Measurements from ENCODE around the gene KLLN.
"Not testable (repeated sequence)": the region's sequence is repeated elsewhere in the genome, so short reads cannot be mapped to it uniquely, and the experiment has no call there.

Gene KLLN

DNA sequence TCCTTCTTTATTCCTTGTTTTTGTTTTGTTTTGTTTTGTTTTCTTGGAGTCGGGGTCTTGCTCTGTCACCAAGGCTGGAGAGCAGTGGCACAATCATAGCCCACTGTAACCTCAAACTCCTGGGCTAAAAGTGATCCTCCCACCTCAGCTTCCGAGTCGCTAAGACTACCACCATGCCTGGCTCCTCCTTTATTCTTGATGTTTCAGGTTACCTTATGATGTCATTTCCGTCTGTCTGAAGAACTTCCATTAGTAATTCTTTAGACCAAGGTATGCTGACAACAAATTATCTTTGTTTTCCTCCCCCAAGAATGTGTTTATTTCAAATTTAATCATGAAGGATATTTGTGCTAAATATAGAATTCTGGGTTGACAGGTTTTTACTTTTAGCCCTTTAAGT is 27.2 kb downstream of the KLLN start:
- Histone ChIP-seq H4K20me1 (ENCODE audit: insufficient read depth, low read length) (no peaks in the 10 kb centered on the region), H3K9me3 (ENCODE audit: low read length) (0 out of 2 replicates have a peak, but pooled peaks cover 3% of the 10 kb centered on the region), H3K36me3 (ENCODE audit: insufficient read depth, low read length) (peaks cover 33% of the 10 kb centered on the region), H3K4me1 (ENCODE audit: insufficient read depth, low read length, severe bottlenecking) (peaks cover 5% of the 10 kb centered on the region), H3K9me2 (ENCODE audit: low read depth, low read length) (no peaks in the 10 kb centered on the region; the same call in 1 of the 2 replicates), H3K4me2 (ENCODE audit: low read length) (no peak overlapping the region), H2AFZ (ENCODE audit: low read length) (no peak overlapping the region), H3K79me2 (ENCODE audit: insufficient read depth, low read length) (no peaks in the 10 kb centered on the region), H3K27me3 (ENCODE audit: insufficient read depth, low read length) (no peaks in the 10 kb centered on the region), H3F3A (ENCODE audit: insufficient read depth, low read length) (no peaks in the 10 kb centered on the region), H3K9ac (ENCODE audit: low read length) (no peak overlapping the region), H3K4me3 (ENCODE audit: low read depth, low read length, poor library complexity, severe bottlenecking) (no peak overlapping the region), H3K27ac (ENCODE audit: low read depth, low read length, poor library complexity, severe bottlenecking) (no peak overlapping the region)
- no peak for TF ChIP-seq EZH2 (IDR thresholded peaks at IDR 0.05; ENCODE audit: borderline replicate concordance, low read length)
- TF ChIP-seq, protein P1, sequence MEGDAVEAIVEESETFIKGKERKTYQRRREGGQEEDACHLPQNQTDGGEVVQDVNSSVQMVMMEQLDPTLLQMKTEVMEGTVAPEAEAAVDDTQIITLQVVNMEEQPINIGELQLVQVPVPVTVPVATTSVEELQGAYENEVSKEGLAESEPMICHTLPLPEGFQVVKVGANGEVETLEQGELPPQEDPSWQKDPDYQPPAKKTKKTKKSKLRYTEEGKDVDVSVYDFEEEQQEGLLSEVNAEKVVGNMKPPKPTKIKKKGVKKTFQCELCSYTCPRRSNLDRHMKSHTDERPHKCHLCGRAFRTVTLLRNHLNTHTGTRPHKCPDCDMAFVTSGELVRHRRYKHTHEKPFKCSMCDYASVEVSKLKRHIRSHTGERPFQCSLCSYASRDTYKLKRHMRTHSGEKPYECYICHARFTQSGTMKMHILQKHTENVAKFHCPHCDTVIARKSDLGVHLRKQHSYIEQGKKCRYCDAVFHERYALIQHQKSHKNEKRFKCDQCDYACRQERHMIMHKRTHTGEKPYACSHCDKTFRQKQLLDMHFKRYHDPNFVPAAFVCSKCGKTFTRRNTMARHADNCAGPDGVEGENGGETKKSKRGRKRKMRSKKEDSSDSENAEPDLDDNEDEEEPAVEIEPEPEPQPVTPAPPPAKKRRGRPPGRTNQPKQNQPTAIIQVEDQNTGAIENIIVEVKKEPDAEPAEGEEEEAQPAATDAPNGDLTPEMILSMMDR (IDR thresholded peaks at IDR 0.05; ENCODE audit: low read length) = no peak

DNA sequence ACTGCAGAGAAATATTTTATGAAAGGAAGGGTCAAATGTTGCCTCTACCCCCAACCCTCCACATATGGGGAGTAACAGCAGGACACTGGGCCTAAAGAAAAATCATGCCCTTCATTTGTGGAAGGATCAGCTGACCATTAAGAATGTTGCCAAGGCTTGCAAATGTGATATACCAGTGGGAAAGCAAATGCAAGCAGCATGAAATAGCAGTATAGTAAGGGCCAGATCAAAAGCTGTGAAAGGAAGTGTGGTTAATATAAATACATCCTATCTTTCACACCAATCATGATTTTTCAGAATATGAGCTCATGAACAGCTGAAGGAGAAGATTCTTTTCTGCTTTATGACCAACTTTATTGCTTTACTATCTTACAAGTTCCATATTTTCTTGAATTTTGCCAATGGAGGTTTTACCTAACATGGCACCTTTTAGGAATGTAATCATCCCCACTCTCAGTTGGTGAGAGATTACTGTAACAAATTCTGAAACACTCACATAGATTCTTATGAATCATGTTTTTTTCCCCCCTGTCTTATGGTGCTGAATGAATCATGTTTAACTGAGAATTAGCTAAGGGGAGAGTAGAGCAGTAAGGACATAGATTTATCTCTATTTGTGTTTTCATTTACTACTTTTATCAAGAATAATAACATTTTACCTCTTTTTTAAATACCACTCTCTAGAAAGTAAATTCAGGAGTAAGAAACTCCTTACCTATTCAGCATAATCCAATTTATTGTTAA is 33.2 kb downstream of the KLLN start:
- Histone ChIP-seq H3K27ac (ENCODE audit: low read depth, low read length, poor library complexity, severe bottlenecking) (no peak overlapping the region), H3K4me3 (ENCODE audit: low read depth, low read length, poor library complexity, severe bottlenecking) (no peak overlapping the region), H2AFZ (ENCODE audit: low read length) (no peak overlapping the region), H3K4me2 (ENCODE audit: low read length) (no peak overlapping the region), H3K79me2 (ENCODE audit: insufficient read depth, low read length) (no peaks in the 10 kb centered on the region), H3K4me1 (ENCODE audit: insufficient read depth, low read length, severe bottlenecking) (no peaks in the 10 kb centered on the region), H4K20me1 (ENCODE audit: insufficient read depth, low read length) (no peaks in the 10 kb centered on the region), H3K36me3 (ENCODE audit: insufficient read depth, low read length) (peaks cover 5% of the 10 kb centered on the region; the same call in 1 of the 2 replicates), H3K27me3 (ENCODE audit: insufficient read depth, low read length) (no peaks in the 10 kb centered on the region), H3F3A (ENCODE audit: insufficient read depth, low read length) (no peaks in the 10 kb centered on the region), H3K9ac (ENCODE audit: low read length) (no peak overlapping the region), H3K9me3 (ENCODE audit: low read length) (no peaks in the 10 kb centered on the region), H3K9me2 (ENCODE audit: low read depth, low read length) (no peaks in the 10 kb centered on the region)
- TF ChIP-seq, protein P1 (IDR thresholded peaks at IDR 0.05; ENCODE audit: low read length) = no peak
- TF ChIP-seq EZH2 (IDR thresholded peaks at IDR 0.05; ENCODE audit: borderline replicate concordance, low read length) = no peak

- not testable (repeated sequence) for H2AFZ ChIP-seq (ENCODE audit: low read length); H3K9me2 ChIP-seq (ENCODE audit: low read depth, low read length); H3K27ac ChIP-seq (ENCODE audit: low read depth, low read length, poor library complexity, severe bottlenecking); H3K9ac ChIP-seq (ENCODE audit: low read length); H3K4me1 ChIP-seq (ENCODE audit: insufficient read depth, low read length, severe bottlenecking); H3K4me3 ChIP-seq (ENCODE audit: low read depth, low read length, poor library complexity, severe bottlenecking); H3K9me3 ChIP-seq (ENCODE audit: low read length); H3K79me2 ChIP-seq (ENCODE audit: insufficient read depth, low read length); H3K36me3 ChIP-seq (ENCODE audit: insufficient read depth, low read length); H4K20me1 ChIP-seq (ENCODE audit: insufficient read depth, low read length); H3K4me2 ChIP-seq (ENCODE audit: low read length); H3K27me3 ChIP-seq (ENCODE audit: insufficient read depth, low read length); H3F3A ChIP-seq (ENCODE audit: insufficient read depth, low read length)
Observed at GRCh38 chr10:87829051-87829450, 34.3 kb downstream of the KLLN start.

- Histone ChIP-seq H2AFZ (ENCODE audit: low read length) (no peak overlapping the region), H4K20me1 (ENCODE audit: insufficient read depth, low read length) (no peaks in the 10 kb centered on the region), H3K9me3 (ENCODE audit: low read length) (no peaks in the 10 kb centered on the region), H3K27me3 (ENCODE audit: insufficient read depth, low read length) (no peaks in the 10 kb centered on the region), H3K27ac (ENCODE audit: low read depth, low read length, poor library complexity, severe bottlenecking) (no peak overlapping the region), H3K4me1 (ENCODE audit: insufficient read depth, low read length, severe bottlenecking) (no peaks in the 10 kb centered on the region), H3F3A (ENCODE audit: insufficient read depth, low read length) (no peaks in the 10 kb centered on the region), H3K79me2 (ENCODE audit: insufficient read depth, low read length) (no peaks in the 10 kb centered on the region), H3K4me3 (ENCODE audit: low read depth, low read length, poor library complexity, severe bottlenecking) (no peak overlapping the region), H3K9ac (ENCODE audit: low read length) (no peak overlapping the region), H3K36me3 (ENCODE audit: insufficient read depth, low read length) (0 out of 2 replicates have a peak, but pooled peaks cover 3% of the 10 kb centered on the region), H3K4me2 (ENCODE audit: low read length) (no peak overlapping the region), H3K9me2 (ENCODE audit: low read depth, low read length) (no peaks in the 10 kb centered on the region)
- TF ChIP-seq, protein P1 (IDR thresholded peaks at IDR 0.05; ENCODE audit: low read length) = no peak
- TF ChIP-seq EZH2 (IDR thresholded peaks at IDR 0.05; ENCODE audit: borderline replicate concordance, low read length) = no peak
Observed at GRCh38 chr10:87827681-87828080, 35.7 kb downstream of the KLLN start.

Data from OCI-LY1 (cell line).